ENCODE results near the gene MATCAP1. TPM values are rescaled to one million over a fixed set of nuclear protein-coding genes. Genes with fewer than 3 reads are reported as not detected.
A peak's percentile ranks its signal among the peaks of the same experiment; 100 is the strongest.

MATCAP1 gene
- total RNA-seq, 1 experiment from 2014 or later, result 40.8 TPM

- no peak for TF ChIP-seq ZNF263 (CRISPR knock-in tag; IDR thresholded peaks at IDR 0.05; ENCODE audit: low read depth)
- no peak for TF ChIP-seq E2F1 (CRISPR knock-in tag; IDR thresholded peaks at IDR 0.05)
- no peak for TF ChIP-seq ESRRA (CRISPR knock-in tag; IDR thresholded peaks at IDR 0.05; ENCODE audit: borderline replicate concordance)
- no peak for TF ChIP-seq ZSCAN18 (CRISPR knock-in tag; IDR thresholded peaks at IDR 0.05)
- no peak for TF ChIP-seq STAT6 (CRISPR knock-in tag; conservative IDR thresholded peaks at IDR 0.05; ENCODE audit: low read depth)
- TF ChIP-seq ZNF532 (CRISPR knock-in tag; IDR thresholded peaks at IDR 0.05; ENCODE audit: borderline replicate concordance), result no peak
- no peak for TF ChIP-seq MXD4 (CRISPR knock-in tag; IDR thresholded peaks at IDR 0.05; ENCODE audit: borderline replicate concordance)
- TF ChIP-seq FOXK1 (CRISPR knock-in tag; IDR thresholded peaks at IDR 0.05), result no peak
- TF ChIP-seq TP53 (CRISPR knock-in tag; IDR thresholded peaks at IDR 0.05), result no peak
- no peak for TF ChIP-seq ZBTB43 (CRISPR knock-in tag; IDR thresholded peaks at IDR 0.05)
Observed at GRCh38 chr16:67186550-67186950, 2.8 kb upstream of the MATCAP1 start (continued).

- no peak for TF ChIP-seq GABPB1 (CRISPR knock-in tag; IDR thresholded peaks at IDR 0.05)
- no peak for TF ChIP-seq NFYB (CRISPR knock-in tag; conservative IDR thresholded peaks at IDR 0.05; ENCODE audit: low read depth)
- 0 out of 2 replicates have a peak, but pooled peaks have one; percentile 4 for TF ChIP-seq CREB1 (CRISPR knock-in tag; IDR thresholded peaks at IDR 0.05)
- TF ChIP-seq ETV6 (CRISPR knock-in tag; IDR thresholded peaks at IDR 0.05), result 0 out of 2 replicates have a peak, but pooled peaks have one; percentile 25
- TF ChIP-seq MXD4 (CRISPR knock-in tag; IDR thresholded peaks at IDR 0.05; ENCODE audit: borderline replicate concordance), result no peak
- Mint-ChIP-seq H3K27me3 (ENCODE audit: low read depth) (peaks cover 29% of the 10 kb centered on the region), H3K4me3 (peak overlapping the region; percentile 82), H3K9me3 (no peaks in the 10 kb centered on the region), H3K36me3 (no peaks in the 10 kb centered on the region), H3K4me1 (peaks cover 23% of the 10 kb centered on the region), H3K27ac (no peak overlapping the region)
- ATAC-seq (no peak), DNase-seq (ENCODE audit: low spot score) (no peak)
- CTCF ChIA-PET, result interaction anchor here (0.6 to 4.4 kb wide), 30 partner anchors 11 to 355 kb away, joined by 3 to 88 read pairs (median 6); partner anchors contain the start of genes B3GNT9, CES3, ELMO3 and FBXL8
- POLR2A ChIA-PET, result interaction anchor here (1.2 to 2.1 kb wide), 5 partner anchors 10 to 35 kb away, joined by 3 to 8 read pairs (median 6); partner anchors contain the start of genes B3GNT9 and NOL3
Observed at GRCh38 chr16:67185651-67186134, 1.9 kb upstream of the MATCAP1 start.

Data from WTC11 (cell line).